GM10248 (cell line): ENCODE data around the gene GSG1L.

Experiments used
- CTCF ChIA-PET: fragments of 300-600 bp; sonication (Branson Sonifier 250); formaldehyde crosslinking; extraction: SDS; loops from one replicate; lab custom pipeline; 2021; ENCODE audit warnings: antibody characterized with exemption; lab: Yijun Ruan, JAX
- POLR2A ChIA-PET: fragments of 350-650 bp; sonication (Branson Sonifier 250); formaldehyde crosslinking; extraction: SDS; loops from one replicate; lab custom pipeline; 2020; ENCODE audit warnings: antibody characterized with exemption; lab: Yijun Ruan, JAX
- DNase-seq: peaks from one replicate; pipeline ENCODE4 v3.0.0; 2012; ENCODE audit errors: extremely low spot score
- CTCF ChIP-seq: IDR thresholded peaks from 2 replicates; pipeline ENCODE4 v1.5.1; 2012; ENCODE audit warnings: mild to moderate bottlenecking, low read depth; ENCODE audit errors: extremely low read depth, missing control alignments, control extremely low read depth

GSG1L gene

GRCh38 chr16:27739606-27740357 lies 323.7 kb downstream of the GSG1L start:
- CTCF ChIA-PET, result interaction anchor here (0.8 to 1.3 kb wide), 2 partner anchors 9 to 12 kb away, joined by 3 read pairs; no protein-coding TSS in a partner anchor

GRCh38 chr16:27738596-27738995 lies 324.9 kb downstream of the GSG1L start:
- CTCF ChIA-PET, result interaction anchor here (1.3 kb wide), 1 partner anchor 13 kb away, joined by 3 read pairs; no protein-coding TSS in a partner anchor
- POLR2A ChIA-PET, result no interaction called here
- no peak for DNase-seq
- TF ChIP-seq CTCF, result no peak

More at GRCh38 chr16:27739606-27740357, 323.7 kb downstream of the GSG1L start:
- POLR2A ChIA-PET, result no interaction called here
- TF ChIP-seq CTCF, result no peak
- no peak for DNase-seq
